GM21786 (cell line): ENCODE results near the gene GNB1L.

Experiments
- ATAC-seq: cut with Tn5 transposase; IDR thresholded peaks from one replicate; pipeline ENCODE4 v1.9.1; 2021; ENCODE audit not compliant: unreplicated experiment

Gene GNB1L

GRCh38 chr22:19755145-19755710, 99.4 kb downstream of the GNB1L start:
- no peak for ATAC-seq

GRCh38 chr22:19754701-19755144, 100.0 kb downstream of the GNB1L start:
- no peak for ATAC-seq

- no peak for ATAC-seq
Measured at GRCh38 chr22:19753996-19754700, 100.5 kb downstream of the GNB1L start.

- no peak for ATAC-seq
Measured at GRCh38 chr22:19753090-19753842, 101.4 kb downstream of the GNB1L start.

- ATAC-seq, result no peak
Measured at GRCh38 chr22:19751497-19752245, 103.0 kb downstream of the GNB1L start.

GRCh38 chr22:19750507-19751490, 103.9 kb downstream of the GNB1L start:
- ATAC-seq, result no peak

GRCh38 chr22:19749876-19750275, 104.8 kb downstream of the GNB1L start:
- no peak for ATAC-seq

GRCh38 chr22:19748991-19749664, 105.5 kb downstream of the GNB1L start:
- ATAC-seq, result no peak

- ATAC-seq, result no peak
Measured at GRCh38 chr22:19748139-19748538, 106.5 kb downstream of the GNB1L start.

- no peak for ATAC-seq
Measured at GRCh38 chr22:19747551-19747950, 107.1 kb downstream of the GNB1L start.

- ATAC-seq, result no peak
Measured at GRCh38 chr22:19746726-19747125, 107.9 kb downstream of the GNB1L start.

- no peak for ATAC-seq
Measured at GRCh38 chr22:19745155-19746101, 109.2 kb downstream of the GNB1L start.

- ATAC-seq, result no peak
Measured at GRCh38 chr22:19744350-19745006, 110.2 kb downstream of the GNB1L start.

GRCh38 chr22:19743651-19744050, 111.0 kb downstream of the GNB1L start:
- no peak for ATAC-seq

GRCh38 chr22:19743081-19743480, 111.6 kb downstream of the GNB1L start:
- ATAC-seq, result no peak

- no peak for ATAC-seq
Measured at GRCh38 chr22:19742160-19743066, 112.3 kb downstream of the GNB1L start.

- ATAC-seq, result no peak
Measured at GRCh38 chr22:19741053-19741452, 113.6 kb downstream of the GNB1L start.
